MM.1S (cell line): Measurements from ENCODE around the gene XPO6.

Source experiments
- DNase-seq: peaks from one replicate; pipeline ENCODE4 v3.0.0-alpha.2; 2015
- H2AFZ ChIP-seq: fragments of 300-600 bp; sonication (generic); 2 replicates; pipeline ENCODE4 v1.6.0; 2016; ENCODE audit warnings: antibody characterized with exemption, low read length
- H3F3A ChIP-seq: fragments of 300-600 bp; sonication (generic); 2 replicates; pipeline ENCODE4 v1.6.1; 2016; ENCODE audit warnings: mild to moderate bottlenecking, antibody characterized with exemption, low read length, moderate library complexity, mixed read lengths; ENCODE audit not compliant: insufficient read depth
- H3K27ac ChIP-seq: fragments of 300-600 bp; sonication (generic); 2 replicates; pipeline ENCODE4 v1.5.1; 2016; ENCODE audit warnings: mild to moderate bottlenecking, low read length
- H3K27me3 ChIP-seq: fragments of 300-600 bp; sonication (generic); replicated peaks from 2 replicates; pipeline ENCODE4 v1.6.0; 2016; ENCODE audit warnings: low read length; ENCODE audit not compliant: insufficient read depth
- H3K36me3 ChIP-seq: fragments of 300-600 bp; sonication (generic); replicated peaks from 2 replicates; pipeline ENCODE4 v1.6.1; 2016; ENCODE audit warnings: mild to moderate bottlenecking, low read length, mixed read lengths; ENCODE audit not compliant: insufficient read depth
- H3K4me1 ChIP-seq: fragments of 300-600 bp; sonication (generic); 2 replicates; pipeline ENCODE4 v1.6.1; 2016; ENCODE audit warnings: low read length, mixed read lengths
- H3K4me2 ChIP-seq: fragments of 300-600 bp; sonication (generic); 2 replicates; pipeline ENCODE4 v1.6.0; 2016; ENCODE audit warnings: low read depth, low read length
- H3K4me3 ChIP-seq: fragments of 300-600 bp; sonication (generic); 2 replicates; pipeline ENCODE4 v1.5.1; 2016; ENCODE audit warnings: low read length, mixed read lengths
- H3K79me2 ChIP-seq: fragments of 300-600 bp; sonication (generic); 2 replicates; pipeline ENCODE4 v1.6.1; 2016; ENCODE audit warnings: mixed run types, low read length, mixed read lengths
- H3K9ac ChIP-seq: fragments of 300-600 bp; sonication (generic); 2 replicates; pipeline ENCODE4 v1.6.1; 2016; ENCODE audit warnings: low read length, mixed read lengths
- H3K9me2 ChIP-seq: fragments of 300-600 bp; sonication (generic); replicated peaks from 2 replicates; pipeline ENCODE4 v1.6.1; 2016; ENCODE audit warnings: mild to moderate bottlenecking, low read length, mixed read lengths; ENCODE audit not compliant: insufficient read depth
- H3K9me3 ChIP-seq: fragments of 300-600 bp; sonication (generic); replicated peaks from 2 replicates; pipeline ENCODE4 v1.6.1; 2016; ENCODE audit warnings: mild to moderate bottlenecking, low read length, mixed read lengths; ENCODE audit not compliant: insufficient read depth
- H4K20me1 ChIP-seq: fragments of 300-600 bp; sonication (generic); 2 replicates; pipeline ENCODE4 v1.6.1; 2016; ENCODE audit warnings: mild to moderate bottlenecking, low read length, moderate library complexity, mixed read lengths; ENCODE audit not compliant: insufficient read depth
- EZH2 ChIP-seq: fragments of 300-600 bp; sonication (generic); optimal IDR thresholded peaks from 2 replicates; pipeline ENCODE3; 2017; ENCODE audit warnings: low read depth, mild to moderate bottlenecking, antibody characterized with exemption, low read length, mixed read lengths
- EZH2phosphoT487 ChIP-seq: fragments of 300-600 bp; sonication (generic); IDR thresholded peaks from 2 replicates; pipeline ENCODE4 v1.6.1; 2018; ENCODE audit warnings: antibody characterized with exemption, low read length
- TF ChIP-seq, protein P1 (sequence below): fragments of 300-600 bp; sonication (generic); IDR thresholded peaks from 2 replicates; pipeline ENCODE4 v1.5.1; 2016; ENCODE audit warnings: antibody characterized with exemption, low read length, mixed read lengths

The XPO6 gene

GRCh38 chr16:28051486-28051885, 160.3 kb downstream of the XPO6 start:
- no peaks in the 10 kb centered on the region for H3K79me2 ChIP-seq
- TF ChIP-seq EZH2phosphoT487 (no peak), EZH2 (no peak)
- TF ChIP-seq, protein P1, sequence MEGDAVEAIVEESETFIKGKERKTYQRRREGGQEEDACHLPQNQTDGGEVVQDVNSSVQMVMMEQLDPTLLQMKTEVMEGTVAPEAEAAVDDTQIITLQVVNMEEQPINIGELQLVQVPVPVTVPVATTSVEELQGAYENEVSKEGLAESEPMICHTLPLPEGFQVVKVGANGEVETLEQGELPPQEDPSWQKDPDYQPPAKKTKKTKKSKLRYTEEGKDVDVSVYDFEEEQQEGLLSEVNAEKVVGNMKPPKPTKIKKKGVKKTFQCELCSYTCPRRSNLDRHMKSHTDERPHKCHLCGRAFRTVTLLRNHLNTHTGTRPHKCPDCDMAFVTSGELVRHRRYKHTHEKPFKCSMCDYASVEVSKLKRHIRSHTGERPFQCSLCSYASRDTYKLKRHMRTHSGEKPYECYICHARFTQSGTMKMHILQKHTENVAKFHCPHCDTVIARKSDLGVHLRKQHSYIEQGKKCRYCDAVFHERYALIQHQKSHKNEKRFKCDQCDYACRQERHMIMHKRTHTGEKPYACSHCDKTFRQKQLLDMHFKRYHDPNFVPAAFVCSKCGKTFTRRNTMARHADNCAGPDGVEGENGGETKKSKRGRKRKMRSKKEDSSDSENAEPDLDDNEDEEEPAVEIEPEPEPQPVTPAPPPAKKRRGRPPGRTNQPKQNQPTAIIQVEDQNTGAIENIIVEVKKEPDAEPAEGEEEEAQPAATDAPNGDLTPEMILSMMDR: no peak
- no peaks in the 10 kb centered on the region for H3K9me2 ChIP-seq
- no peak overlapping the region for H2AFZ ChIP-seq
- no peaks in the 10 kb centered on the region for H3K4me1 ChIP-seq
- no peaks in the 10 kb centered on the region for H3F3A ChIP-seq
- H3K9ac ChIP-seq: no peak overlapping the region
- H3K4me3 ChIP-seq: no peak overlapping the region
- H3K27me3 ChIP-seq: peaks cover 25% of the 10 kb centered on the region
- H3K27ac ChIP-seq: no peak overlapping the region
- DNase-seq: no peak
- no peaks in the 10 kb centered on the region for H4K20me1 ChIP-seq
- no peaks in the 10 kb centered on the region for H3K9me3 ChIP-seq
- no peak overlapping the region for H3K4me2 ChIP-seq
- H3K36me3 ChIP-seq: no peaks in the 10 kb centered on the region
